Endometrial microvascular endothelial cells (primary cell): ENCODE results near the gene EXOC3L4. TPM values are rescaled to one million over a fixed set of nuclear protein-coding genes. Genes with fewer than 3 reads are reported as not detected.

Experiments used
- in situ Hi-C: cut with HindIII; loops from 2 replicates; pipeline ENCODE4 v1.10.0; 2017; ENCODE audit warnings: low sequenced_read_pairs, low pct_unique_long_range_greater_than_20kb; ENCODE audit errors: inconsistent ontology term
- total RNA-seq: library from RNA; depleted of rRNA; stranded (reverse); fragments of >200 nt; gene quantifications from one replicate; pipeline ENCODE4 v1.2.3, GENCODE V29; 2015; ENCODE audit errors: inconsistent ontology term

The EXOC3L4 gene
- total RNA-seq, 1 donor from 2014 or later: not detected

DNA sequence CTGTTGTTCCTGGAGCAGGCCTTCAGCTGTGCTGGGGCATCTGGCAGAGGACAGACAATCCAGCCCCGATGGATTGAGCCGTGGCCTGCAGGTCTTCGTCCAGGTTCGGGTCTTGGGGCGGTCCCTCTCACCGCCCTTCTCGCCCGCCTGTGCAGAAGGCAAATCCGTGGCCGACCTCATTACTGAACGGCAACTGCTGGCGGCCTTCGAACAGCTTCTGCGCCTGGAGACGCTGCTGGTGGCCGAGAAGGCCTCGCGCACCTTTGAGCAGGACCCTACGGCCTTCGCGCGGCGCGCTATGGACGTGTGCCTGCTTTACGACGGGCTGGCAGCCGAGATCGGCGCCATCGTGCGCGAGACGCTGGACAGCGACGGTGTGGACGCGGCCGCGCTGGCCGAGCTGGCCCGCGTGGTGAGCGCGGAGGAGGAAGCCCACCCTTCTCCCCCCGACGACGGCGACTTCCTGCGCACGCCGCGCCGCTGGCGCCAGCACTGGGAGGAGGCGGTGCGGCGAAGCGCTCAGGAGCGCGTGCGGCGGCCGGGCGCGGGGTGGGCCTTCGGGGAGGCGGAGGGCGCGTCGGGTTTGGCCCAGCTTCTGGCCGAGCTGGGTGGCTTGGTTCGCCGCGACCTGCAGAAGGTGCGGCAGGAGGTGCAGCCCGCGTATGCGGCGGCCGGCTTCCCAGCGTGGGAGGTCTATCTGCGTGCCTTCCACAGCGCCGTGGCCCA is 7.6 kb downstream of the EXOC3L4 start:
- in situ Hi-C loops: no loop called here

- in situ Hi-C loops: no loop called here
These were observed 8.2 kb downstream of the EXOC3L4 start for GRCh38 chr14:103102689-103103260.

GRCh38 chr14:103103461-103104388 is 9.2 kb downstream of the EXOC3L4 start:
- in situ Hi-C loops: no loop called here

DNA sequence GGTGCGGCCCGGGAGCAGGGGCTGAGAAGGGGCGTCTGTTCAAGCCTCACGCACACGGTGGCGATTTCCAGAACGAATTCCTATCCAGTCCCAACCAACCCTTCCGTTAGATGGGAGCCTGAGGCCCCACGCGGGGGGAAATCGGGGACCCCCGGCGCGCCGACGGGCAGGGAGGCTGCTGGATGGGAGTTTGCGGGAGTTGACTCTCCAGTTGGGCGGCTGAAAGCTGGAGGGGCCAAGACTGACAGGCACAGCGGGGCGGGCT is 9.8 kb downstream of the EXOC3L4 start:
- in situ Hi-C loops: no loop called here

DNA sequence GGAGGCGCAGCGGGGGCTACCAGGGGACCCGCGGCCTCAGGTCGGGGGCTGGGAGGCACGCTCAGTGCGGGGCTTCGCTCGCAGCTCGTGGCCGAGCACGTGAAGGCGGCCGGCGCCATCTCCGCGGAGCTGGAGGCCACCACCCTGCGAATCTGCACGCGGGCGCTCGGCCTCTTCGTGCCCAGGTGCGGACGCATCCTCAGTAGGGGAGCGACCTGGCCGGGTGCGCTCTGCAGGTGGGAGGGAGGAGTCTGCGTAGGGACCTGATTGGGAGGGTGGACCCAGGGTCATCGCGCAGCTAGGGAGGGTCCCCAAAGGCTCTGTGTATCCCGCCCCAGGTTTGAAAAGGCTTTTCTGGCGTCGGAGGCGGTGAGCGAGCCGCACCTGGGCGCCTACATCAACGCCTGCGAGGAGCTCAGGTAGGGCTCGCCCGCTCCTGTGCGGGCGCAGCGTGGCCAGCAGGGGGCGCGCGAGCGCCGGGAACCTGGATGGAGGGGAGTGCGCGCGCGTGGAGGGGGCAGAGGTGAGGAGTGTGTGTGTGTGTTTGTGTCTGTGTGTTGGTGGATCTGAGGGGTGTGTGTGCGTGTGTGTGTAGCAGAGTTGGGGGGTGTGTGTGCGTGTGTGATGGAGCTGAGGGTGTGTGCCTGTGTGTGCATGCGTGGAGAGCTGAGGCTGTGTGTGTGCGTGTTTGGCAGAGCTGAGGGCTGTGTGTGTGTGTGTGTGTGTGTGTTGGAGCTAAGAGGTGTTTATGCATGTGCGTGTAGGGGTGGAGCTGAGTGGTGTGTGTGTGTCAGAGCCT is 10.3 kb downstream of the EXOC3L4 start:
- in situ Hi-C loops: no loop called here

GRCh38 chr14:103105580-103106150 is 11.1 kb downstream of the EXOC3L4 start:
- in situ Hi-C loops: no loop called here

- in situ Hi-C loops: no loop called here
These were observed 12.9 kb downstream of the EXOC3L4 start for GRCh38 chr14:103107455-103107854.

- in situ Hi-C loops: no loop called here
These were observed 13.6 kb downstream of the EXOC3L4 start for GRCh38 chr14:103107941-103108748.

DNA sequence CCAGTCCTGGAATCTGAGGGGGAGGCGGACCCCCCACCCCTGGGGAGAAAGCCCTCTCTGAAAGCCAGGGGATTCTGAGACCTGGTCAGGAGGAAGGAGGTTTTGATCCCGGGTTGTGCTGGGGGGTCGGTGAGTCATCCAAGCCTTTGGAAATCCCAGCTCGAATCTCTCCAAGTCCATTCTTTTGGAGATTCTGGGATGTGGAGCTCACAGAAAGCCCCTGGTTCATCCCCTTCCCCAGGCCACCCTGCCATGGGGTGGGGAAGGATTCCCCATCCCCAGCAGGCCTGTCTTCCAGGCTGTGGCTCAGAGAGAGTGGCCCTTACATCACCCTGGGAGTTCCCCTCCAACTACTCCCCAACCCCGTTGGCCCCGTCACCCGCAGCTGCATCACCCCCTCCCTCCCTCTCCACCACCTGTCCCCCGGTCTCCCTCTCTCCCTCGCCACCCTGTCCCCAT is 14.3 kb downstream of the EXOC3L4 start:
- in situ Hi-C loops: no loop called here

GRCh38 chr14:103109535-103110441 is 15.3 kb downstream of the EXOC3L4 start:
- in situ Hi-C loops: no loop called here

GRCh38 chr14:103110681-103111231 is 16.2 kb downstream of the EXOC3L4 start:
- in situ Hi-C loops: no loop called here

DNA sequence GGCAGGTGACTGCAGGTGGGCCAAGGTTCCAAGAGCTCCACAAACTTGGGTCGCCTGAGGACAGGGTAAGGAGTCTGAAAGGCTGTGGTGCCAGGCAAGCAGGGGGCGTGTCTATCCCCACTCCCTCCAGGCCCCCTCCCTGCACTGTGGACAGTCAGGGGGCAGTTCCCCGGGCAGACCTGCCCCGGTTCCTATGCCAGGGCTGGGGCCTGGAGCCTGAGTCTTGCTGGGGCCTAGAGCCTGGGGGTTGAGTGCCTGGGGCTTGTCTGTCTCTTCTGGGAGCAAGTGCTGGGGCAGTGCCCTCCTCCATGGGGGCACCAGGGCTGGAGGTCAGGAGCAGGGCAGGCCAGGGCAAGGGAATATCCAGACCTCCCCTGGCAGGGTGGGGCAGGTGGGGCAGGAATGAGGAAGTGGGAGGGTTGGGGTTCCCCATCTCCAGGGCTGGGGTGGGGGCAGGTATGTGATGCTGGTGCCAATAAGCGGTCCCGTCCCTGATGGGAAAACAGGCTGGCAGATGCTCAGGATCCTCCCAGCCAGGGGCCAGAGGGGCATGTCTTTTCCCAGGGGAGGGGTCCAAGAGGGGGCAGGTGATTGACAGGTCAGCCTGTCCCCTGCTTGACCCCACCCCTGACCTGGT is 16.8 kb downstream of the EXOC3L4 start:
- in situ Hi-C loops: no loop called here

DNA sequence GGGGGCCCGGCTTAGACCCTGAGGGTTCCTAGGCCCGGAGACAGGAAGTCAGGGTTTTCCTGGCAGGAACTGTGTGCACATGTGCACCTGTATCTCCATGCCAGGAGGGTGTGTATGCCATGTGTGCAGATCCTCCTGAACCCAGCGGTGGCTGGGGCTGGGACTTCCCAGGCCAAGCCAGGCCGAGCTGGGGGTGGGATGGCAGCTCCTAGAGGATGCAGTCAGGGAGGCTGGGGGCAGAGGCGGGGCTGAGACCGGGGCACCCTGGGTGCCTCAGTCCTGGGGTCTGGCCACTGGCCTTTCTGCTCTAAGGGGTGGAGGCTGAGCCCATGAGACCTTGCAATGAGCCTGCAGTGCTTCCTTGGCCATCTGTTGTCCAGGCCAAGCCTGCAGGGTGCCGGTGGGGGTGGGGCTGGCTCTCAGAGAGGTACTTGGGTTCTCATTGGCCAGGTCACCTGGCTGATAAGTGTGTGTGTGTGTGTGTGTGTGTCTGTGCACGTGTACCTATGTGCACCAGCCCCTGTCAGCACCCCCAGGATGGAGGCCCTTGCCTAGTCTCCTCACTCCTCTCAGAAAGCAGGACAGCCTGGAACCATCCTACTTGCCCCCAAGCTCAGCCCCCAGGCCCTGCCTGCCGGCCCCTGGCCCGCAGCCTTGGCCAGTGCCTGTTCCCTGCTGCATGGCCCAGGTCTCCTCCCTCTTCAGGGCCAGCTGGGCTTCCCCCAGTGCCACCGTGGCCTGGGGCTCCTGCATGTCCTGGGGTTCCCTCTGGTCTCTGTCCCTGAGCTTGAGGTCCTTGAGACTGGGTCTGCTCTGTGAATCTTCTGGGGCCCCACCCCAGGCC is 18.1 kb downstream of the EXOC3L4 start:
- in situ Hi-C loops: no loop called here

GRCh38 chr14:103113303-103113702 is 18.8 kb downstream of the EXOC3L4 start:
- in situ Hi-C loops: no loop called here

DNA sequence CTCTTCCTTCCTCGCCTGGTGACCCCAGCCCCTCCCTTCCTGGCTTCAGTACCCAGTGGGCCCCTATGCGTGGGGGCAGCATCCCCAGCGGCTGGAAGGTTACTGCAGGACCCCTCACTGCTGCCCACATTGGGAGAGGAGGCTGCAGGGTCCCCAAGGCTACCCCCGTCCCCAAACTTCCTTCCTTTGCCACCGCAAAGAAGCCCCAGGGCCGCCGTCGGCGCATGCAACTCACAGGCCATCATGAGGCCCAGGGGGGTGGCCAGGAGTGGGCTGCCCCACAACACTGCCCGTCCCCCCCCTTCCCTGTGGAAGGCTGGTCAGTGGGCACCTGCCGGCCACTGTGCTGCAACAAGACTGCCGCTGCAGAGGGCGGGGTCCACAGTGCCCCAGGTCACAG is 19.2 kb downstream of the EXOC3L4 start:
- in situ Hi-C loops: no loop called here
